GM21576 (cell line): Measurements from ENCODE around the gene LONP2.

Experiments used
- ATAC-seq: cut with Tn5 transposase; IDR thresholded peaks from one replicate; pipeline ENCODE4 v1.9.1; 2021; ENCODE audit warnings: mild to moderate bottlenecking, moderate library complexity; ENCODE audit not compliant: unreplicated experiment

The LONP2 gene

GRCh38 chr16:48244080-48244862 is at the start of gene LONP2:
LONP2 (plus strand) TSS chr16:48244300; CDS start chr16:48244389, 89 bp downstream.
- peak; percentile 96 for ATAC-seq

GRCh38 chr16:48194828-48195556 is 49.1 kb upstream of the LONP2 start:
- ATAC-seq = no peak

- no peak for ATAC-seq
Observed at GRCh38 chr16:48197294-48197693, 46.8 kb upstream of the LONP2 start.

GRCh38 chr16:48201515-48202201 is 42.4 kb upstream of the LONP2 start:
- ATAC-seq = no peak

- no peak for ATAC-seq
Observed at GRCh38 chr16:48203974-48204824, 39.9 kb upstream of the LONP2 start.

- ATAC-seq = no peak
Observed at GRCh38 chr16:48204825-48205151, 39.3 kb upstream of the LONP2 start.

- no peak for ATAC-seq
Observed at GRCh38 chr16:48206594-48207242, 37.4 kb upstream of the LONP2 start.

- no peak for ATAC-seq
Observed at GRCh38 chr16:48210747-48211146, 33.4 kb upstream of the LONP2 start.

GRCh38 chr16:48212033-48212432 is 32.1 kb upstream of the LONP2 start:
- no peak for ATAC-seq

- ATAC-seq = no peak
Observed at GRCh38 chr16:48215738-48216137, 28.4 kb upstream of the LONP2 start.

GRCh38 chr16:48217708-48218107 is 26.4 kb upstream of the LONP2 start:
- ATAC-seq = no peak

GRCh38 chr16:48218473-48218872 is 25.6 kb upstream of the LONP2 start:
- no peak for ATAC-seq

GRCh38 chr16:48220891-48221290 is 23.2 kb upstream of the LONP2 start:
- no peak for ATAC-seq

GRCh38 chr16:48223490-48223889 is 20.6 kb upstream of the LONP2 start:
- ATAC-seq = no peak

GRCh38 chr16:48225456-48225855 is 18.6 kb upstream of the LONP2 start:
- ATAC-seq = no peak

GRCh38 chr16:48231727-48232492 is 12.2 kb upstream of the LONP2 start:
- no peak for ATAC-seq

- ATAC-seq = no peak
Observed at GRCh38 chr16:48232493-48233040, 11.5 kb upstream of the LONP2 start.

- ATAC-seq = no peak
Observed at GRCh38 chr16:48234630-48235029, 9.5 kb upstream of the LONP2 start.

- ATAC-seq = no peak
Observed at GRCh38 chr16:48235058-48235555, 9.0 kb upstream of the LONP2 start.
